Right hindlimb (tissue), 1 donor: ENCODE measurements around the gene MAP1B.
A peak's percentile ranks its signal among the peaks of the same experiment; 100 is the strongest.

Experiments used
- DNase-seq: peaks from one replicate; pipeline ENCODE4 v3.0.0-alpha.2; 2018

Gene MAP1B

DNA sequence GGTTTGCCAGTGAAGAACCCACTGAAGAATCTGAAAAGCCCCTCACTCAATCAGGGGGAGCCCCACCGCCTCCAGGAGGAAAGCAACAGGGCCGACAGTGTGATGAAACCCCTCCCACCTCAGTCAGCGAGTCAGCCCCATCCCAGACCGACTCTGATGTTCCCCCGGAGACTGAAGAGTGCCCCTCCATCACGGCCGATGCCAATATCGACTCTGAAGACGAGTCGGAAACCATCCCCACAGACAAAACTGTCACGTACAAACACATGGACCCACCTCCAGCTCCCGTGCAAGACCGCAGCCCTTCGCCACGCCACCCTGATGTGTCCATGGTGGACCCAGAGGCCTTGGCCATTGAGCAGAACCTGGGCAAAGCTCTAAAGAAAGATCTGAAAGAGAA, 92.4 kb downstream of the MAP1B start:
- DNase-seq = no peak

DNA sequence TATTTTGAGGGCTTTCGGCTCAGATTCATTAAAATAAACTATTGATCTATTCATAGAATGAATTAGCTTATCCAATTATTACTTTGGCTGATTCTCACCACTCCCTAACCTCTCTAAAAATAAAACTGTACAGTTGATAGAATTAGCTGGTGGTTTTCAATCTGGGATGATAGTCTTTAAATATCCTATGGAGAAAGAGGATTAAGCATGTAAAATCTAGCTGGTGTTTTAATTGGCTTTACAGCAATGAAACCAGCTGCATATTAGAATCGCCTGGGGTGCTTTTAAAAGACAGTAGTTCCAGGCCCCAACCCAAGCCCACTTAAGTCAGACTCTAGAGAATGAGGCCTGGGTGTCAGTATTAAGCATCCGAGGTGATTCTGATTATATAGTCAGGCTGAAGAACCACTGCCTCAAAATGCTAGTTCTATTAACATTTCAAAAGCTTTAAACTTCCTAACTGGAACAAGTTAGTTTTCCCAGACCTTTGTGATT, 95.1 kb downstream of the MAP1B start:
- no peak for DNase-seq

DNA sequence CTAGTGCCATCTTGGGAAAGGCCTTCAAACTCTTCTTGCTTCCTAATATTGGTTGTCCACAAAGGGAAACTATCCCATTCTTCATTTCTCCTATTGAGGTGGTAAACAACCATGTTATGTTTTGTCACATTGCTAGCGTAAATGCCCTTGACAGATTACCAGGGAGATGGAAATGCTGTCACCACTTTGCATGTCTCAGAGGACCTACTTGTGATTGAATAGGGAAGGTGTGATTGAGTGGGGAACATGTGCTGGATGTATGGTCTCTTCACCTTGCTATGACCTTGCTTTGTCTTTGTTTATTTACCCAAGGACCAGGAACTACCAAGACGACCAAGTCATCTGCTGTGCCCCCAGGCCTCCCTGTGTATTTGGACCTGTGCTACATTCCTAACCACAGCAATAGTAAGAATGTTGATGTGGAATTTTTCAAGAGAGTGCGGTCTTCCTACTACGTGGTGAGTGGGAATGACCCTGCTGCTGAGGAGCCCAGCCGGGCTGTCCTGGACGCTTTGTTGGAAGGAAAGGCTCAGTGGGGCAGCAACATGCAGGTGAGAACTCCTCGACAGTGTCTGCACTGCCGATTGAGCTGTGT, 96.1 kb downstream of the MAP1B start:
- DNase-seq = no peak

DNA sequence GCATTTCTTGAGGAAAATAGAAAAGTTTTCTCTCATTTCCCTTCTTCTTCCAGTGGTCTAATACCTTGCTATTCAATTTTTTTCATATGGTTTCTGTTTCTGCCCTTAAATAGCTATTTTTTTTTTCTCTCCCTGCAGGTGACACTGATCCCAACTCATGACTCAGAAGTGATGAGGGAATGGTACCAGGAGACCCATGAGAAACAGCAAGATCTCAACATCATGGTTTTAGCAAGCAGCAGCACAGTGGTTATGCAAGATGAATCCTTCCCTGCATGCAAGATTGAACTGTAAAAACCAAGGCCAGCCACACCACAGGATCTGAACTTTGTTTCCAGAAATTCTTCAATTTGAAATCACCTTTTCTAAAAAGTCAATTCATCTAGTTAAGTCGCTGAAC, 97.7 kb downstream of the MAP1B start:
- DNase-seq = no peak

DNA sequence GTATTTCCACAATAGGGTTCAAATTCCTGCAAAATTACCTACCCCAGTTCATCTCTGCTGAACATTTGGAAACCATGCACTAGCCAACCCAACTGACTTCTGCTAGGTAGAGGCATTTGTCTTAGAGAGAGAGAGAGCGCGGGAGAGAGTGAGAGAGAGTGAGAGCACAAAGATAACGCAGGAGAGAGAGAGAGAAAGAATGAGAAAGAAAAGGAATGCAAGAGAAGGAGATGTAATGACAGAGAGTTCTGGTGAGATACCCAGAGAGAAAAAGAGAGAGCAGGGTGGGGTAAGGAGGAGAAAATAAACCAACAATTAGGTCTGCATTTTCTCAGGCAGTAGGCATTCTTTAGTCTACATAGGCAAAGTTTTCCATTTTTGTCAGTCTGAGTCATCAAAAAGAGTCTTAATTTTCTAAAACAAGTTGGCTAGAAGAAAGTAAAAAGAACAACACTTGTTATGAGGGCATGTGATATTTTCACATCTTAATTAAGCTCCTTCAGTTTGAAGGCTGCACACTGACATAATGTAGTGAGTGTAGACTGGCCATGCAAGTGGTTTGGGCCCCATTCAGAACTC, 98.2 kb downstream of the MAP1B start:
- DNase-seq = no peak

DNA sequence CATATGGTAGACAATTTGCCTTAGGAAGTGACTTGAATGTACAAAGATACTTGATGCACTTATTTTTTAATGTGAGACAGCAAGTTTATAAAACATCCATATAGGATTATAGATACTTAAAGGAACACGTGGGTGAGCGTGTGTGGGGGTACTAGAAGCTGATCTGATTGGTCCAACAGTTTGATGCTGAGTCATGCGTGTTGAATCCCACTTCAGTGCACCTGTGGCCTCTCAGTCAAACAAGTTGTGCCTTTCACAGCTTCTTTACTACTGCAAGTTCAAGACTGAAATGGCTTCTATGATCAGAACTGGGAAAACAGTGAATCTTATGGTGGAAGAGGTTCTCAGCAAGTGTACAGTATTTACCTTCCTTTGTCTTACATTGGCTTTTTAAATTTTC, 98.9 kb downstream of the MAP1B start:
- DNase-seq = no peak

DNA sequence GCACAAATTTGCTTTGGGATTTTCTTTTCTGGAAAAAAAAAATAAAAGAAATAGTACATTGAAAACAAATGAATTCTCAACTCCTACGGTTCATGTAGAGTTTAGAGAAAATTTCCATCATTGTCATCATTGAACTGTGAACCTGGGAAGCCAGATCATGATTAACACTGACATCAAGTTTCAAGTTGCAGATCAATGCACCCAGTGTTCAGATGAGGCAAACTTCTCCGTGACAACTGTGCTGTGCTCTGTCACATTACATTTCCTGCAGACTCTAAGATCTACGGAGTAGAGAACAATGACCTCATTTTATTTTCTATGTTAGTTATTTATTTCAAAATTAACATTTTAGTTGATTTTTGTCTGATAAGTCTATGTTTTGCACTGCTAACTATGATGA, 99.7 kb downstream of the MAP1B start:
- DNase-seq = no peak

DNA sequence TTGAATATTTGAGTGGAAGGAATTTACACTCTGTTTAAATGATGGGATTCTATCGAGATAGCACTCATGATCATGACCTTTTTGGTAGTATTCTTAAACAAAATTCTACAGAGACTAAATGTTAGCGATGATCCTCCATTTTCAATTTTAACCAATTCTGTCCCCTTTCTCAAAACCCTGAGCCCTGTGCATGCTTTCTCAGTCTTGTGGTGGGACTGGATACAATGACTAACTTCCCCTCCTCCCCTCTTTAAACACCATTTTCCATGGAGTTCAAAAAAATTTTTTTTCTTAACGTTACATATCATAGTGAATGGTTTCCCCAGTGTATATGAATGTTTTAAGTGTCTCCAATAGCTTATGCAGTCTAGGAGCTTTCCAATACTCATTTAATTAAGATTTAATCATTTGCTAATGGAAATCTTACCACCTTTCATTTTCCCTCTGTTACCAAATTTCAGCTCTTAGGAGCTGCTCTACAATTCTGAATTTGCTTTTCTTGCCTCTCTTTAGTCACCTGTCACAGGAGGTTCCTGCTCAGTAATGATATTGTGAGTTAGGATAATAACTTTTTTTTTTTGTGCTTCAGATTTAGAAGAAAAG, 101.2 kb downstream of the MAP1B start:
- no peak for DNase-seq

DNA sequence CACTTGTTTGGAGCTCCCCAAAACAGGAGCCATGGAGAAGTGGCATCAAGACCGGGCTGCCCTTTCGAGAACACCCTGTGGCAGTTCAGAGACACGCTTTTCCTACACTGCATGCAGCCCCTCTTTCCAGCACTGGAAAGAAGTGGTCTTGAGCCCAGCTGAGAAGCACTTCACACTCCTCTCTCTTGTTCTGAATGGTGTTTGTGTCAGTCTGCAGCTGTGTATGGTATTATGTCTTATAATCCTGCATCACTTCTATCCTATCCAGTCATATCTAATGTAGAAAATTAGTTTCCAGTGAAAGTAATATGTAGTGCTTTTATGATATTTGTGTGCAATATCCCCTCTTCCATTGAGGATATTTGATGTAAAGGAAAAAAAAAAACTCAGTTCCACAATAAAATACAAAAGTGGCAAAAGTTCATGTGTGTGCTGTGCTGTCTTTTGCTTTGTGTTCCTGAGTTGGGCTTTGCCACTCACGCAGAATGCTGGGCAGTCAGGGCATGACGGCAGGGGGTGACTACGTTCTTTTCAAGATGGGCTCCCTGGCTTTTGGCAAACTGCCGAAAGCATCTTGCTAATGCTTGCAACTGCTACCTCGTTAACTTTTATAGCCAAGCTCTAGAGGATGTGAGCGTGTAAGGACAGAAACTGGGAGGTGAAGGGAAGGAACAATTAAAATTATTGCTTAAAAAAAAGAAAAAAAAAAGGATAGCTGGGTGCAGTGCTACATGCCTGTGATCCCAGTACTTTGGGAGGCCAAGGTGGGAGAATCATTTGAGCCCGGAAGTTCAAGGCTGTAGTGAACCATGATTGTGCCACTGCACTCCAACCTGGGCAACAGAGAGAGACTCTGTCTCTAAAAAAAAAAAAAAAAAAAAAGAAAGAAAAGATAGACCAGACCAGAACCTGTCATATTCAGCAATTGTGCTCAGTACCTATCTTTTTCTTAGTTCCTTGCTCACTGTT, 102.2 kb downstream of the MAP1B start:
- DNase-seq = no peak

DNA sequence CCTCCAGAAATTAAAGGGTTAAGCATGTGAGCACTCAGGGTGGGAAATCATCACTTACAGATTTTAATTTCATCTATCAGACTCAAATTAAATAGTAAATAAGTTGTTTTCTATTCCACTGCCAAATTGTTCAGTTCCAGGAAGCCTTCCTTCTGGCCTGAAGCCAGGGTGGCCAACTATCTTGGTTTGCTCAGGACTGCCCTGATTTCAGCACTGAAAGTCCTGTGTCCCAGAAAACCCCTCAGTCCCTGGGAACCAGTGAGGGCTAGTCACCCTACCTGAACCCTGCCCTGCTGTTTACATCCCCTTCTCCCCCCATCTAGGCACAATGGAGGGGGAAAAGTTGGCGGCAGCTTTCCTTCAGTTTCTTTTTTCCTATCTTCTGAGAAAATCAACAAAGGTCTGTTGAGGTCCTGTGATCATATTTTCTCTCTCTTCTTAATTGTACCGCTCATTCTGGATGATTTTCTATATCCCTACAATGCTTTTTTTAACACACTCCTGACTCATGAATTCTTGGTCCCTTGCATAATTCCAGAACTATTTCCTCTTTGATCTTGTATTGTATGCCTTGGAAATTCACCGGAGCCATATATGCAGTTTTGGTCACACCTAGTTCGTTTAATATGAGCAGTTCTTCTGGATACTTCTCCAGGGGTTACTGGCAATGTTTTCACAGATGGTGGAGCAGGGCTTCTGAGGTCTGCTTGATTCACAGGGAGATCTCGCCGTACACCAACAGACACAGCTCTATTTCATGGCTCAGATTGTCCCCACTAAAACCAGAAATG, 103.8 kb downstream of the MAP1B start:
- peak; percentile 47 for DNase-seq

DNA sequence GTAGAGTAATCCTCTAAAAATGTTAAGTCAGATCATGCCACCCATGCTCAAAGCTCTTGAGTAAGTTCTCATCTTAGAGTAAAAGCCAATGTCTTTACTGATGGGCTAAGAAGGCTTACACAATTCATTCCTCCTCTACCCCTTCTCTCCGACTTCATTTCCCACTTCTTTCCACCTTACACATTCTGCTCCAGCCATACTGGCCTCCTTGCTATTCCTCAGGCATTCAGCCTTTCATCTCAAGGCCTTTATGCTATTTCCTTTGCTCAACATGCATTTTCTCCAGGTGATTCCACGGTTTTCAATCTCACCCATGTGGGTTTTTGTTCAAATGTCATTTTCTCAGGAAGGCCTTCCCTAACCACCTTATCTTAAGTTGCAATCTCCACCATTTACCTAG, 104.9 kb downstream of the MAP1B start:
- DNase-seq = no peak

DNA sequence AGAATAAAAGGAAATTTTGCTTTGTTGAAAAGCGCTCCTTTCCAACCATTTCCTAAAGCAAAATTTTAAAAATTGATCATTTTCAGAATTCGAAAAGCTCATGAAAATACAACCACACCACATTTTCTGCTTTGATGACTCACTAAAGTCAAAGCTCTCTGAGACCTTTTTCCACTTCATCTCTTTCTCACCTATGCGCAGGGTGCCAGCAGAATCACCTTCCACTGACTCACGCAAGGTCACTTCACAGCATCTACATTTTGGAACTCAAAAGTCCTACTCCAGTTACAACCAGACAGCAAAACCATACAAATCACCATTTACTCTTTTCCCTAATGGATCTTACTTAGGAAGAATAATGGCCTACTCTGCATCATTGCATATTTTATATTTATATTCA, 106.2 kb downstream of the MAP1B start:
- no peak for DNase-seq

DNA sequence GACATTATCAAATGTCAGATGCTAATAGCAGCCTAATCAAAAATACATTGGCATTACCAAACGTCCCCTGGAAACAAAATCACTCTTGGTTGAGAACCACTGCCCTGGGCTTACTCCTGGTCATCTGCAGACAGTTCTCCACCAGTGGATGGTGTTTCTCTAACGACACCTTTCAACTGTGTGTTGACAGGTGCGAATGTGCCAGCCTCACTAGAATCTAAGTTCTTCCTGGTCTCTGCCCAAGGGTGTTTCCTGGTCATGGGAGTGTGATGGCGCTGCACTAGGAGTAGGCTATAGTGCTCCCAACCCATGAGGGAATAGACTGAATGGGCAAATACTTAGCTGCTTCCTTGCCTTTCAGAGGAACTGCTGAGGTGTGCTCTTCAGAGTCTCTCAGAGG, 106.9 kb downstream of the MAP1B start:
- no peak for DNase-seq

DNA sequence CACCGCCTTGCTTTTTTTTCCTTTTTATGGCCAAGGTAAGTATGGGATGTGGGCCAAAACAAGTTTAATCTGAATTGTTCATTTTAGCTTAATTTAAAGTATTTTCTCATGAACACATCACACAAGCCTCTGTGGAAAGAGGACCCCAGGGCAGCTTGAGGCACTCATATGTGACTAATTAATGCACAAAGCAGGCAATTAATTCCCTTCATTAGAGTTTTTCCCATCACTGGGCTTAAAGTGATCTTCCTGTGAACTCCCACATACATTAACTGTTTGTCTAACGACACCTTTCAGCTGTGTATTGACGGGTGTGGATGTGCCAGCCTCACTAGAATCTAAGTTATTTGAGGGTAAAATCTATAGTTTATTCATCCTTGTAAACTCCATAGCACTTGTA, 109.5 kb downstream of the MAP1B start:
- DNase-seq = no peak

DNA sequence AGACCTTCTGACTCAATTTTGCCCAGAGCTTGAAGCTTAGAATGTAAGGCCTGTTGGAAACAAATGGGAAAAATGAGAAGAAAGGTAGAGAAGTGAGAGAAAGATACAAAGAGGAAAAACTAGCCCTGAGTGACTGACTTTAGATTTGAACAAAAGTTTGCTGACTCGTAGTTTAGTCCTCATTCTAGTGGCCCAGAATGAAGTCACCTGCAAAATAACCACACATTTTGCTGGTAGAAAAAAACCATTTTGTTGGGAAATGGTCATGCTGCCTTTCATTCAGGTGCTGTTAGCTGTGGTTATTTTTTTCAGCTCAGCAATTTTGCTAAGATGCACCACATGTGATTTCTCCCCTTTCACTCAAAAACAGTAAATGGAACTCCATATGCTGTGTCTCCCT, 113.8 kb downstream of the MAP1B start:
- no peak for DNase-seq

DNA sequence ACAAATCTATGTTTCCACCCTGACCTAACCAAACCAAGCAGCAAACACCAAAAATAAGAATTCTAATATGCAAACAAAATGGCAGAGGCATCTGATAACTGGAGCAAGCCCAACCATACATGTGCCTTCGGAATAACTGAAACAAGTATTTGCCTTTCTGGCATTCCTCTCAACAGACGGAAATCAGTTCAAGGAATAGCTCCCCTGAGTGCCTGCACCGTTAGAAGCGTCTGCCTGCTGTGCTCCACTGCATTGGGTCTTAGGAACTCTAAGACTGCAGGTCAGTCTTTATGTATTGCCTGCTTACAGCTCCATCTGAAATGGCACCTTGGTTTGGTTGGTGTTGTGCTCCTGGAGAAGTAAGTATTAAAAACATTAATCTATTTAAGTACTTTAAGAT, 114.3 kb downstream of the MAP1B start:
- no peak for DNase-seq

DNA sequence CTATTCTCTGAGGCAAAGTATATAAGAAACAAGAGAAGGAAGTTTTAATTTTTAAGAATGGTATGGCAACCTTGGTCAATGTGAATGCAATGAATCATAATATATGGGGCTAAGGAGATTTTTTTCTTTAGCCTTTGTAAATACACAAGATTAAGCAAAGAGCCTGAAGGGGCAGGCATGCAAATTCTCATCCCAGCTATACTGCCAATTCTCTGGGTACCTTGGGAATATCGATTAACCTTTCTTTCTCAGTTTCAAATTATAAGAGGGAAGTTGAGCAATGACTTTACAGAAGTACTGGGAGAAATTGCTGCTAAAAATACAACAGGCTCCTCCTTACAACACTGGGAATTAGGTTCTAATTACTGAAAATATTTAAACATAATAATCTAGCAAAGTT, 115.2 kb downstream of the MAP1B start:
- no peak for DNase-seq

DNA sequence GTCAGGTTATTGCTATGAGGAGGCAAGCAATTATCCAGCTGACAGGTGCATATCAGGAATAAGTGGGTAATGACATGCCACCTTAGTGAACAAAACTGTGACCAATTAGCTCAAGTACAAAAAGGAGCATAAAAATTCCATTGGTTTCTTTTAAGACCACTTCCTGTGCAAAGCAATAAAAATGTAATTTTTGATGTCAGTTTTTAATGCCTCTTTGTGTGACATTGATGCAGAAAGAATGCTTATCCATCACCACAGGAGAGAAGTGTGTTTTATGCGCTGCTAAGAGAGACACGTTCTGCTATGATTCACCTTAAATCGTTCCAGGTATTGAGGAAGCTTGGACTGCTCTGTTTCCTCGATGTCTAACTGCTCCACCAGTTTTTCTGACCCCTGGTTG, 116.1 kb downstream of the MAP1B start:
- DNase-seq = no peak

DNA sequence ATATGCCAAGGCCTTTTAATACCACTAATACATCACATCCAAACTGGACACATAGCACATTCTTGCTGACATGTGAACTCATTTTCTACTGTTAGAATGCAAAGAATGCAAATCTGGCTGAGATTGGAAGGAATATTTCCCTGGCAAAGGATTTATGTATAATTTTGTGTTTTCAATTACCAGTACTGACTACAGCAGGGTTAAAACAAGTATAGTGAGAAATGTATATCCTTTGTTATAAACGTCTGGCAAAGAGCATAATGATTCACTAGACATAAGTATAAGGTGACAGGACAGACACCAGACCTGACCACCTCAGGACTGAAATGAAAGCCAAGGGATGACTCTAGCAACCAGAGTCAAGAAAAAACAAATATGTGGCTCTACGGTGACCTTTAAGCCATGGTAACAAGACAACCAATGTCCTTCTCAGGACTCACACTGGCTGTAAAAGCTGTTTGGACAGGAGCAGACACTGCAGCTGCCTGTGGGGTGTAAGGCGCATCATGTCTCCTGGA, 117.7 kb downstream of the MAP1B start:
- no peak for DNase-seq

DNA sequence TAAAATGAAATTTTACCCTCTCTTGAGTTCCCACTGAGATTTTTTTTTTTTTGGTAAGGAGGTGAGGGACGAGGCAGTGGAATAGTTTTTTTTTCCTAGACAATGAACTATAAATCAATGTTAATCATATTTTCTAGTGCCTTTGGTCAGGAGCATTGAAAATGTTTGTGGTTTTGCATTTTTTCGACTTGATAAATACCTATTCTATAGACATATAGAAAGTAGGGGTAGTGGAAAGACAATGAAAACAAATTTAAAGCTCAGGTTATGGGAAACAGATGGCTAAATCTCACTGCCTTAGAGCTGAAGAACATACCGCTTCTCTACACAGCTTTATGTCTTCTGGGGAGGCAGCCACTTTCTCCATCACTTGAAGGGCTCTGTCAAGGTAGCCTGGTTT, 118.5 kb downstream of the MAP1B start:
- no peak for DNase-seq

DNA sequence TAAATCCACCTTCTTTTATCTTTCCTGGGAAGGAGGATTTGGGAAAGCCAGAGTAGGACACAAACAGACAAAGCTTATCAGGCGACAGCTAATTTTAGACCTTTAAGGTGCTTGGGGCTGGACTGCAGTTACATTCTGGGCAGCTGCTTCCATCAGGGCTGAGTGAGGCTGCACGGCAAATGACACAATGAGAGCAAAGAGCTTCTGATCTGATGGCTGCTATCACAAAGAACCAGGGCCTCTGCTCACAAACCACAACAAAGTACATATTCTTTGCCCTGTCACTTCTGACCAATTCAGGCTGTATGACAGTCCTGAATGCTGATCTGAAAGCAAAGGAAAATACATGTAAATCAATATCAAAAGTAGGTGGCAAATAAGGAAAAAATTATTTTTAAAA, 119.7 kb downstream of the MAP1B start:
- DNase-seq = no peak

DNA sequence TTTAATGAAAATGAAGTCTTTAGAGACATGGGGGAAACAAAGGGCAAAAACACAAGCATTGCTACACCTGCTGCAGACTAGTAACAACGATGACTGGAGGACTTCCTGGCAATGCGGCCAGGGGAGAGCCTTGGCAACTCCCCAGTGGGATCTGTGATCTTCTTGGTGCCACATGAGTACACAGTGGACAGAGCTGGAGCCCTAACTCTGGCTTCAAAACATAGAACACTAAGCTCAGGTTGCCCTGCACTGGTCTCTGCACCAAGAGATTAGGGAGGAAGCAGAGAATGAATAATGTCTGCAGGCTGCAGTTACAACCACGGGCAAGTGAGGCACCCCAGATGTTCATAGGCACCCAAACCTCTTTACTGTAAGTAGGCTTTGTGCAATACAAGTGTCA, 121.7 kb downstream of the MAP1B start:
- no peak for DNase-seq
